Fibroblast of lung (primary cell): Measurements from ENCODE around the gene EMC9. TPM values are rescaled to one million over a fixed set of nuclear protein-coding genes. Genes with fewer than 3 reads are reported as not detected.

Experiments
- DNase-seq, 2 donors: peaks; one replicate each; pipeline versions ENCODE4 v3.0.0 to v3.0.0-alpha.2; 2010; ENCODE audit warnings: low read depth in 2 of 2
- H2AFZ ChIP-seq: 2 replicates; pipeline ENCODE4 v1.5.1; 2012; ENCODE audit warnings: low read length, control low read depth, inconsistent platforms
- H3K27ac ChIP-seq: 2 replicates; pipeline ENCODE4 v1.5.1; 2011; ENCODE audit warnings: low read length, control low read depth; ENCODE audit not compliant: insufficient read depth
- H3K27me3 ChIP-seq: 2 replicates; pipeline ENCODE4 v1.5.1; 2011; ENCODE audit warnings: mild to moderate bottlenecking, low read length; ENCODE audit not compliant: control insufficient read depth, insufficient read depth
- H3K36me3 ChIP-seq: 2 replicates; pipeline ENCODE4 v1.5.1; 2011; ENCODE audit warnings: low read length; ENCODE audit not compliant: control insufficient read depth, insufficient read depth
- H3K4me1 ChIP-seq: 2 replicates; pipeline ENCODE4 v1.5.1; 2011; ENCODE audit warnings: low read length; ENCODE audit not compliant: control insufficient read depth, insufficient read depth; ENCODE audit errors: extremely low read depth
- H3K4me2 ChIP-seq: 2 replicates; pipeline ENCODE4 v1.5.1; 2011; ENCODE audit warnings: low read length, control low read depth; ENCODE audit not compliant: insufficient read depth; ENCODE audit errors: extremely low read depth
- H3K4me3 ChIP-seq, 4 experiments: fragments of 200-600 bp in 1 of 4; sonication (generic) in 1 of 4; replicated peaks in 1 of 4; 2 replicates each; pipeline ENCODE4 v1.5.1; 2011 to 2016; ENCODE audit warnings: low read length in 4 of 4, low read depth in 3 of 4, mild to moderate bottlenecking in 3 of 4, control low read depth in 2 of 4, inconsistent platforms in 1 of 4, mixed read lengths in 1 of 4; ENCODE audit not compliant: insufficient read depth in 1 of 4; ENCODE audit errors: control extremely low read depth in 1 of 4
- H3K79me2 ChIP-seq: 2 replicates; pipeline ENCODE4 v1.5.1; 2012; ENCODE audit warnings: mild to moderate bottlenecking, low read length, inconsistent platforms; ENCODE audit not compliant: control insufficient read depth, insufficient read depth
- H3K9ac ChIP-seq: 2 replicates; pipeline ENCODE4 v1.5.1; 2011; ENCODE audit warnings: mild to moderate bottlenecking, low read length, control low read depth; ENCODE audit not compliant: insufficient read depth
- H3K9me3 ChIP-seq: 2 replicates; pipeline ENCODE4 v1.5.1; 2012; ENCODE audit warnings: low read depth, low read length; ENCODE audit not compliant: control insufficient read depth, insufficient read depth
- H4K20me1 ChIP-seq: 2 replicates; pipeline ENCODE4 v1.5.1; 2011; ENCODE audit warnings: low read length; ENCODE audit not compliant: control insufficient read depth, insufficient read depth; ENCODE audit errors: extremely low read depth
- CTCF ChIP-seq, 2 donors: IDR thresholded peaks in 1 of 2; conservative IDR thresholded peaks in 1 of 2; 1 replicate in 1 of 2; 2 replicates in 1 of 2; pipeline ENCODE4 v1.5.1; 2011 to 2012; ENCODE audit warnings: low read length in 2 of 2, control low read depth in 1 of 2, inconsistent platforms in 1 of 2, low read depth in 1 of 2, mild to moderate bottlenecking in 1 of 2
- EZH2 ChIP-seq: IDR thresholded peaks from 2 replicates; pipeline ENCODE4 v1.5.1; 2012; ENCODE audit warnings: low read length, control low read depth, mild to moderate bottlenecking; ENCODE audit errors: missing control alignments
- polyA plus RNA-seq, 2 donors: library from polyadenylated mRNA; depleted of rRNA in 1 of 2; stranded (reverse) in 1 of 2; unstranded in 1 of 2; fragments of >200 nt; gene quantifications; 2 replicates each; pipeline ENCODE4 v1.2.1, GENCODE V29; 2011 to 2012; ENCODE audit warnings: missing spikeins in 1 of 2
- total RNA-seq: library from RNA; depleted of rRNA; stranded (reverse); fragments of >200 nt; gene quantifications from 2 replicates; pipeline ENCODE4 v1.2.1, GENCODE V29; 2014

EMC9 gene
- total and polyA plus RNA-seq, 2 donors (not counting 1 experiment from before 2014, with no cell fraction given), result 6.6 to 18.0 TPM

GRCh38 chr14:24092505-24093206 is 48.7 kb downstream of the EMC9 start:
- Histone ChIP-seq H3K4me2 (no peak overlapping the region), H4K20me1 (no peaks in the 10 kb centered on the region), H3K27me3 (no peaks in the 10 kb centered on the region), H3K4me3 (no peak overlapping the region), H3K27ac (no peak overlapping the region), H3K9ac (no peak overlapping the region), H3K9me3 (no peaks in the 10 kb centered on the region), H2AFZ (no peak overlapping the region), H3K79me2 (no peaks in the 10 kb centered on the region), H3K4me1 (peaks cover 2% of the 10 kb centered on the region), H3K36me3 (no peaks in the 10 kb centered on the region)
- TF ChIP-seq CTCF (conservative IDR thresholded peaks at IDR 0.05 in 1 of 2, IDR thresholded peaks at IDR 0.05 in 1 of 2; ENCODE audit: low read depth in 1 of 2, low read length in 2 of 2) (no peak), EZH2 (no peak)
- no peak for DNase-seq

GRCh38 chr14:24092110-24092504 is 49.3 kb downstream of the EMC9 start:
- H3K27me3 ChIP-seq, result no peaks in the 10 kb centered on the region
- no peak overlapping the region for H3K27ac ChIP-seq
- no peaks in the 10 kb centered on the region for H3K36me3 ChIP-seq
- H2AFZ ChIP-seq, result no peak overlapping the region
- no peak overlapping the region for H3K4me2 ChIP-seq
- no peaks in the 10 kb centered on the region for H3K79me2 ChIP-seq
- no peak overlapping the region for H3K9ac ChIP-seq
- H3K9me3 ChIP-seq, result no peaks in the 10 kb centered on the region
- no peak for TF ChIP-seq EZH2
- no peak for TF ChIP-seq CTCF (conservative IDR thresholded peaks at IDR 0.05 in 1 of 2, IDR thresholded peaks at IDR 0.05 in 1 of 2; ENCODE audit: low read depth in 1 of 2, low read length in 2 of 2)
- no peak for DNase-seq
- peaks cover 2% of the 10 kb centered on the region for H3K4me1 ChIP-seq
- no peak overlapping the region for H3K4me3 ChIP-seq
- no peaks in the 10 kb centered on the region for H4K20me1 ChIP-seq

- Histone ChIP-seq H3K9ac (no peak overlapping the region), H3K79me2 (no peaks in the 10 kb centered on the region), H4K20me1 (no peaks in the 10 kb centered on the region), H3K27ac (no peak overlapping the region), H3K4me3 (no peak overlapping the region), H2AFZ (no peak overlapping the region), H3K4me1 (no peaks in the 10 kb centered on the region), H3K27me3 (no peaks in the 10 kb centered on the region), H3K9me3 (no peaks in the 10 kb centered on the region), H3K4me2 (no peak overlapping the region), H3K36me3 (no peaks in the 10 kb centered on the region)
- TF ChIP-seq CTCF (conservative IDR thresholded peaks at IDR 0.05 in 1 of 2, IDR thresholded peaks at IDR 0.05 in 1 of 2; ENCODE audit: low read depth in 1 of 2, low read length in 2 of 2) (no peak), EZH2 (no peak)
- no peak for DNase-seq
Observed at GRCh38 chr14:24089890-24090289, 51.5 kb downstream of the EMC9 start.

Other genes starting within 250 kb of the EMC9 start
Only the 30 nearest of the 31 such genes appear.
- gene DHRS4, start 187.8 kb downstream of the EMC9 start, total RNA-seq, result 51.9 and 54.7 TPM in 2 replicates
- gene DHRS4, start 187.8 kb downstream of the EMC9 start, polyA plus RNA-seq, result 28.9 and 30.5 TPM in 2 replicates
- gene DHRS4L2, start 152.7 kb downstream of the EMC9 start, total RNA-seq, result 16.7 and 22.6 TPM in 2 replicates
- 12.7 and 12.8 TPM in 2 replicates for gene DHRS4L2, start 152.7 kb downstream of the EMC9 start, polyA plus RNA-seq
- 0.17 and 0.26 TPM in 2 replicates for gene CARMIL3, start 89.6 kb downstream of the EMC9 start, total RNA-seq
- 0.11 TPM in 1 of 2 replicates, not detected in the other for gene CARMIL3, start 89.6 kb downstream of the EMC9 start, polyA plus RNA-seq
- not detected in 2 replicates for gene CPNE6, start 70.0 kb downstream of the EMC9 start, total RNA-seq
- gene CPNE6, start 70.0 kb downstream of the EMC9 start, polyA plus RNA-seq, result not detected in 2 replicates
- 33.9 and 71.3 TPM in 2 replicates for gene PCK2, start 47.3 kb downstream of the EMC9 start, total RNA-seq
- 12.7 and 15.9 TPM in 2 replicates for gene PCK2, start 47.3 kb downstream of the EMC9 start, polyA plus RNA-seq
- gene DCAF11, start 26.8 kb downstream of the EMC9 start, total RNA-seq, result 52.9 and 68.0 TPM in 2 replicates
- 18.4 and 21.7 TPM in 2 replicates for gene DCAF11, start 26.8 kb downstream of the EMC9 start, polyA plus RNA-seq
- 0.77 and 0.99 TPM in 2 replicates for gene NRL, start 26.6 kb downstream of the EMC9 start, total RNA-seq
- 0.45 and 0.49 TPM in 2 replicates for gene NRL, start 26.6 kb downstream of the EMC9 start, polyA plus RNA-seq
- under 0.01 TPM in 1 of 2 replicates, not detected in the other for gene FITM1, start 10.9 kb downstream of the EMC9 start, total RNA-seq
- not detected in 2 replicates for gene FITM1, start 10.9 kb downstream of the EMC9 start, polyA plus RNA-seq
- gene PSME1, start 5.4 kb downstream of the EMC9 start, total RNA-seq, result 172 and 177 TPM in 2 replicates
- 221 and 266 TPM in 2 replicates for gene PSME1, start 5.4 kb downstream of the EMC9 start, polyA plus RNA-seq
- 82.7 and 148 TPM in 2 replicates for gene PSME2, start 5.0 kb upstream of the EMC9 start, total RNA-seq
- gene PSME2, start 5.0 kb upstream of the EMC9 start, polyA plus RNA-seq, result 132 and 175 TPM in 2 replicates
- 25.4 and 30.3 TPM in 2 replicates for gene RNF31, start 5.9 kb upstream of the EMC9 start, total RNA-seq
- 9.2 and 14.8 TPM in 2 replicates for gene RNF31, start 5.9 kb upstream of the EMC9 start, polyA plus RNA-seq
- gene IRF9, start 19.7 kb upstream of the EMC9 start, total RNA-seq, result 110 and 142 TPM in 2 replicates
- gene IRF9, start 19.7 kb upstream of the EMC9 start, polyA plus RNA-seq, result 70.4 and 79.9 TPM in 2 replicates
- 0.51 and 1.8 TPM in 2 replicates for gene REC8, start 30.5 kb upstream of the EMC9 start, total RNA-seq
- 1.5 and 2.2 TPM in 2 replicates for gene REC8, start 30.5 kb upstream of the EMC9 start, polyA plus RNA-seq
- 22.6 and 25.3 TPM in 2 replicates for gene IPO4, start 47.2 kb upstream of the EMC9 start, total RNA-seq
- gene IPO4, start 47.2 kb upstream of the EMC9 start, polyA plus RNA-seq, result 12.4 and 27.8 TPM in 2 replicates
- gene TM9SF1, start 53.9 kb upstream of the EMC9 start, total RNA-seq, result 49.6 and 61.6 TPM in 2 replicates
- gene TM9SF1, start 53.9 kb upstream of the EMC9 start, polyA plus RNA-seq, result 60.9 and 65.1 TPM in 2 replicates
- gene TSSK4, start 64.1 kb upstream of the EMC9 start, total RNA-seq, result under 0.01 and 0.17 TPM in 2 replicates
- not detected in 2 replicates for gene TSSK4, start 64.1 kb upstream of the EMC9 start, polyA plus RNA-seq
- gene CHMP4A, start 71.9 kb upstream of the EMC9 start, total RNA-seq, result 22.1 and 24.9 TPM in 2 replicates
- 96.8 and 133 TPM in 2 replicates for gene CHMP4A, start 71.9 kb upstream of the EMC9 start, polyA plus RNA-seq
- gene MDP1, start 74.5 kb upstream of the EMC9 start, total RNA-seq, result 13.6 and 22.1 TPM in 2 replicates
- gene MDP1, start 74.5 kb upstream of the EMC9 start, polyA plus RNA-seq, result 14.4 TPM in 2 replicates
- gene NEDD8, start 90.8 kb upstream of the EMC9 start, total RNA-seq, result 140 and 145 TPM in 2 replicates
- 441 and 587 TPM in 2 replicates for gene NEDD8, start 90.8 kb upstream of the EMC9 start, polyA plus RNA-seq
- 128 and 147 TPM in 2 replicates for gene GMPR2, start 91.3 kb upstream of the EMC9 start, total RNA-seq
- gene GMPR2, start 91.3 kb upstream of the EMC9 start, polyA plus RNA-seq, result 68.3 and 80.2 TPM in 2 replicates
- gene TINF2, start 101.0 kb upstream of the EMC9 start, total RNA-seq, result 54.7 and 61.4 TPM in 2 replicates
- gene TINF2, start 101.0 kb upstream of the EMC9 start, polyA plus RNA-seq, result 42.6 and 47.7 TPM in 2 replicates
- 0.51 and 0.83 TPM in 2 replicates for gene TGM1, start 121.6 kb upstream of the EMC9 start, total RNA-seq
- 1.3 and 1.4 TPM in 2 replicates for gene TGM1, start 121.6 kb upstream of the EMC9 start, polyA plus RNA-seq
- gene RABGGTA, start 130.0 kb upstream of the EMC9 start, total RNA-seq, result 14.1 and 21.0 TPM in 2 replicates
- gene RABGGTA, start 130.0 kb upstream of the EMC9 start, polyA plus RNA-seq, result 15.1 and 19.4 TPM in 2 replicates
- 6.9 and 10.7 TPM in 2 replicates for gene DHRS1, start 158.2 kb upstream of the EMC9 start, total RNA-seq
- gene DHRS1, start 158.2 kb upstream of the EMC9 start, polyA plus RNA-seq, result 21.0 and 24.5 TPM in 2 replicates
- gene NOP9, start 158.3 kb upstream of the EMC9 start, total RNA-seq, result 16.2 and 16.7 TPM in 2 replicates
- 8.0 and 13.5 TPM in 2 replicates for gene NOP9, start 158.3 kb upstream of the EMC9 start, polyA plus RNA-seq
- 0.33 and 0.51 TPM in 2 replicates for gene CIDEB, start 166.4 kb upstream of the EMC9 start, total RNA-seq
- gene CIDEB, start 166.4 kb upstream of the EMC9 start, polyA plus RNA-seq, result 0.35 and 0.42 TPM in 2 replicates
- 1.3 and 1.8 TPM in 2 replicates for gene LTB4R2, start 168.5 kb upstream of the EMC9 start, total RNA-seq
- 0.23 and 0.28 TPM in 2 replicates for gene LTB4R2, start 168.5 kb upstream of the EMC9 start, polyA plus RNA-seq
- 0.66 and 1.0 TPM in 2 replicates for gene LTB4R, start 169.9 kb upstream of the EMC9 start, total RNA-seq
- 0.49 and 0.62 TPM in 2 replicates for gene LTB4R, start 169.9 kb upstream of the EMC9 start, polyA plus RNA-seq
- gene ADCY4, start 193.5 kb upstream of the EMC9 start, total RNA-seq, result 1.3 and 7.4 TPM in 2 replicates
- gene ADCY4, start 193.5 kb upstream of the EMC9 start, polyA plus RNA-seq, result 0.43 and 1.4 TPM in 2 replicates
- gene RIPK3, start 198.4 kb upstream of the EMC9 start, total RNA-seq, result 0.26 and 0.33 TPM in 2 replicates
- gene RIPK3, start 198.4 kb upstream of the EMC9 start, polyA plus RNA-seq, result 0.20 and 0.34 TPM in 2 replicates